HG03097 (cell line): ENCODE results near the gene SPTSSA.
"Not testable (repeated sequence)": the region's sequence is repeated elsewhere in the genome, so short reads cannot be mapped to it uniquely, and the experiment has no call there.

Experiments
- ATAC-seq: cut with Tn5 transposase; IDR thresholded peaks from one replicate; pipeline ENCODE4 v1.9.1; 2021; ENCODE audit not compliant: unreplicated experiment, low FRiP score

The SPTSSA gene

GRCh38 chr14:34436118-34436905 lies 25.7 kb downstream of the SPTSSA start:
- no peak for ATAC-seq

- ATAC-seq, result no peak
Observed at GRCh38 chr14:34433957-34434356, 28.1 kb downstream of the SPTSSA start.

- ATAC-seq, result not testable (repeated sequence)
Observed at GRCh38 chr14:34428102-34428466, 34.0 kb downstream of the SPTSSA start.

GRCh38 chr14:34426313-34427295 lies 35.4 kb downstream of the SPTSSA start:
- ATAC-seq, result no peak

- no peak for ATAC-seq
Observed at GRCh38 chr14:34425095-34425851, 36.8 kb downstream of the SPTSSA start.

- ATAC-seq, result no peak
Observed at GRCh38 chr14:34424488-34424887, 37.6 kb downstream of the SPTSSA start.

GRCh38 chr14:34423445-34423844 lies 38.6 kb downstream of the SPTSSA start:
- ATAC-seq, result no peak

GRCh38 chr14:34420547-34421150 lies 41.4 kb downstream of the SPTSSA start:
- ATAC-seq, result no peak

- no peak for ATAC-seq
Observed at GRCh38 chr14:34409721-34410120, 52.3 kb downstream of the SPTSSA start.

GRCh38 chr14:34407951-34408350 lies 54.1 kb downstream of the SPTSSA start:
- ATAC-seq, result no peak

GRCh38 chr14:34404416-34404815 lies 57.6 kb downstream of the SPTSSA start:
- no peak for ATAC-seq

- ATAC-seq, result no peak
Observed at GRCh38 chr14:34403646-34404045, 58.4 kb downstream of the SPTSSA start.

- ATAC-seq, result no peak
Observed at GRCh38 chr14:34398024-34398423, 64.0 kb downstream of the SPTSSA start.

- ATAC-seq, result no peak
Observed at GRCh38 chr14:34387974-34388516, 74.0 kb downstream of the SPTSSA start.

- no peak for ATAC-seq
Observed at GRCh38 chr14:34386865-34387485, 75.1 kb downstream of the SPTSSA start.

- not testable (repeated sequence) for ATAC-seq
Observed at GRCh38 chr14:34385881-34386280, 76.2 kb downstream of the SPTSSA start.

- no peak for ATAC-seq
Observed at GRCh38 chr14:34383839-34384238, 78.2 kb downstream of the SPTSSA start.
